PFSK-1 (cell line): ENCODE results near the gene GDPD1.

ENCODE experiments used
- FOXP2 ChIP-seq: optimal IDR thresholded peaks from 2 replicates; pipeline ENCODE3; 2011; ENCODE audit warnings: borderline replicate concordance, control low read depth, inconsistent platforms; ENCODE audit not compliant: insufficient read depth; ENCODE audit errors: extremely low read length, extremely low read depth
- POLR2AphosphoS5 ChIP-seq: IDR thresholded peaks from 2 replicates; pipeline ENCODE4 v1.6.1; 2012; ENCODE audit warnings: low read depth, mild to moderate bottlenecking, control low read depth, low read length, moderate library complexity
- SIN3A ChIP-seq: IDR thresholded peaks from 2 replicates; pipeline ENCODE4 v1.6.1; 2012; ENCODE audit warnings: mild to moderate bottlenecking, low read length, moderate library complexity, borderline replicate concordance; ENCODE audit not compliant: insufficient read depth
- TAF1 ChIP-seq: IDR thresholded peaks from 2 replicates; pipeline ENCODE4 v1.6.1; 2012; ENCODE audit warnings: low read length, control low read depth, borderline replicate concordance; ENCODE audit not compliant: insufficient read depth
- TF ChIP-seq, protein P1 (sequence below), 2 experiments: IDR thresholded peaks; 2 replicates each; pipeline versions ENCODE4 v1.6.1 to v1.8.0; 2011 to 2012; ENCODE audit warnings: low read depth in 2 of 2, low read length in 2 of 2, control low read depth in 1 of 2, inconsistent platforms in 1 of 2, mild to moderate bottlenecking in 1 of 2, moderate library complexity in 1 of 2; ENCODE audit not compliant: insufficient read depth in 1 of 2

The GDPD1 gene

DNA sequence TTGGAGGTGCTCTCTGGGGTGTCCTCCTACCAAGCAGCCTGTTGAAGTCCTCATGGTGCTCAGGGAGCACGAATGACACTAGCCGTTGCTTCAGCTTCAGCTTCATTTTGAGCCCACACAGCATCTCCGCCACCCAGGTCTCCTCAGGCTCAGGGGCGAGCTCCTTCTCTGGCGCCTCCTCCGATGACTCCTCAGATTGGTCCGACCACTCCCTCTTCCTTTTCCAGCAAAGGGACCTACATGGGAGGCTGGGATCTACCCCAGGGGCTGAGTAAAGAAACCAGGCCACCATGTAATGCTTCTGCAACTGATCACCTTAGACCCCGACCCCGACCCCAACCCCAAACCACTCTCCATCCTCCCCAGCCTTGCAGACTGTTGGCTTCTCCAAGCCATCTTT lies 38.8 kb upstream of the GDPD1 start:
- TF ChIP-seq FOXP2 (no peak), TAF1 (no peak), SIN3A (no peak), POLR2AphosphoS5 (no peak)
- TF ChIP-seq, protein P1, sequence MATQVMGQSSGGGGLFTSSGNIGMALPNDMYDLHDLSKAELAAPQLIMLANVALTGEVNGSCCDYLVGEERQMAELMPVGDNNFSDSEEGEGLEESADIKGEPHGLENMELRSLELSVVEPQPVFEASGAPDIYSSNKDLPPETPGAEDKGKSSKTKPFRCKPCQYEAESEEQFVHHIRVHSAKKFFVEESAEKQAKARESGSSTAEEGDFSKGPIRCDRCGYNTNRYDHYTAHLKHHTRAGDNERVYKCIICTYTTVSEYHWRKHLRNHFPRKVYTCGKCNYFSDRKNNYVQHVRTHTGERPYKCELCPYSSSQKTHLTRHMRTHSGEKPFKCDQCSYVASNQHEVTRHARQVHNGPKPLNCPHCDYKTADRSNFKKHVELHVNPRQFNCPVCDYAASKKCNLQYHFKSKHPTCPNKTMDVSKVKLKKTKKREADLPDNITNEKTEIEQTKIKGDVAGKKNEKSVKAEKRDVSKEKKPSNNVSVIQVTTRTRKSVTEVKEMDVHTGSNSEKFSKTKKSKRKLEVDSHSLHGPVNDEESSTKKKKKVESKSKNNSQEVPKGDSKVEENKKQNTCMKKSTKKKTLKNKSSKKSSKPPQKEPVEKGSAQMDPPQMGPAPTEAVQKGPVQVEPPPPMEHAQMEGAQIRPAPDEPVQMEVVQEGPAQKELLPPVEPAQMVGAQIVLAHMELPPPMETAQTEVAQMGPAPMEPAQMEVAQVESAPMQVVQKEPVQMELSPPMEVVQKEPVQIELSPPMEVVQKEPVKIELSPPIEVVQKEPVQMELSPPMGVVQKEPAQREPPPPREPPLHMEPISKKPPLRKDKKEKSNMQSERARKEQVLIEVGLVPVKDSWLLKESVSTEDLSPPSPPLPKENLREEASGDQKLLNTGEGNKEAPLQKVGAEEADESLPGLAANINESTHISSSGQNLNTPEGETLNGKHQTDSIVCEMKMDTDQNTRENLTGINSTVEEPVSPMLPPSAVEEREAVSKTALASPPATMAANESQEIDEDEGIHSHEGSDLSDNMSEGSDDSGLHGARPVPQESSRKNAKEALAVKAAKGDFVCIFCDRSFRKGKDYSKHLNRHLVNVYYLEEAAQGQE (IDR thresholded peaks at IDR 0.05; ENCODE audit: insufficient read depth in 1 of 2, low read depth in 2 of 2, low read length in 2 of 2): no peak

DNA sequence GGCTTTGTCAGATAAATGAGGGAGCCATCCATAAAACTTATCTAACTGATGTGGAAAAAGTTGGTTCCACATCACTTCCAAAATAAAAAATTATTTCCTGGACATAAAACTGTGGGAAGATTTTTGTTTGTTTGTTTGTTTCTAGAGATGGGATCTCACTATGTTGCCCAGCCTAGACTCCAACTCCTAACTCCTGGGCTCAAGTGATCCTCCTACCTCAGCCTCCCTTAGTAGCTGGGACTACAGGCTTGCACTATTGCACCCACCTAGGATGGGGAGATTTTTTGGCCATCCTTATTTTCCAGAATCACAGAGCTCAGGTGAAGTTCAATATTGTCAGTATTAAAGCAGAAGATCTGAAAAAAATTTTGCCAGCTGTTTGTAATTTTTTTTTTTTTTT lies 34.3 kb upstream of the GDPD1 start:
- TF ChIP-seq, protein P1 (IDR thresholded peaks at IDR 0.05; ENCODE audit: insufficient read depth in 1 of 2, low read depth in 2 of 2, low read length in 2 of 2): no peak
- TF ChIP-seq TAF1: no peak
- TF ChIP-seq POLR2AphosphoS5: no peak
- TF ChIP-seq SIN3A: no peak
- no peak for TF ChIP-seq FOXP2

DNA sequence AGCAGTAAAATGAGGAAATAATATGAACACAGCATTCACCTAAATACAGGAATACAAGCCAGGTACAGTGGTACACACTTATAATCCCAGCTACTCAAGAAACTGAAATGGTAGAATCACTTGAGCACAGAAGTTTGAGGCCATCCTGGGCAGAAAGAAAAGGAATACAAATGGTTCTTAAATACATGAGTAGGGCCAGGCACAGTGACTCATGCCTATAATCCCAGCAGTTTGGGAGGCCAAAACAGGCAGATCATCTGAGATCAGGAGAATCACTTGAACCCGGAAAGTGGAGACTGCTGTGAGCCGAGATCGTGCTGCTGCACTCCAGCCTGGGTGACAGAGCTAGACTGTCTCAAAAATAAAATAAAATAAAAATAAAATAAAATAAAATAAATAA lies 33.5 kb upstream of the GDPD1 start:
- no peak for TF ChIP-seq TAF1
- no peak for TF ChIP-seq POLR2AphosphoS5
- TF ChIP-seq, protein P1 (IDR thresholded peaks at IDR 0.05; ENCODE audit: insufficient read depth in 1 of 2, low read depth in 2 of 2, low read length in 2 of 2): no peak

DNA sequence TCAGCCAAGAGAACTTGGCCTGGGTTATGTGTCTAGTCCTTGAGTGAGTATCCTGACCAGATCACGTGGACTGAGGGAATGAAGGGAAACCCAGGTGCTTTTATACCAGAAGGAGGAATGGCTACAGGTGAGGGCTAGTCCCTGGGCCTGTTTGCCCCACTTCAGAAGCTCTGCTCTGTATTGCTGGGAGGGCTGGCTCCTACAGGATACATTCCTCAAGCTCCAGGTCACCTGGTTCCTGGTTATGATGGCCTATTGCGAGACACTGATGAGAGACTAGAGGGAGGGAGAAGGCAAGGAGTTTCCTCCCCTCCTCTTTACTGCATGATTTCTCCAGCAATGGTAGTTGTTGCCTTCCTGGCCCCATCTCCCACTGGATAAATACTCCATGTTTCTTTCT lies 29.5 kb upstream of the GDPD1 start:
- TF ChIP-seq POLR2AphosphoS5 (no peak), TAF1 (no peak), SIN3A (no peak), FOXP2 (no peak)
- TF ChIP-seq, protein P1 (IDR thresholded peaks at IDR 0.05; ENCODE audit: insufficient read depth in 1 of 2, low read depth in 2 of 2, low read length in 2 of 2): no peak

DNA sequence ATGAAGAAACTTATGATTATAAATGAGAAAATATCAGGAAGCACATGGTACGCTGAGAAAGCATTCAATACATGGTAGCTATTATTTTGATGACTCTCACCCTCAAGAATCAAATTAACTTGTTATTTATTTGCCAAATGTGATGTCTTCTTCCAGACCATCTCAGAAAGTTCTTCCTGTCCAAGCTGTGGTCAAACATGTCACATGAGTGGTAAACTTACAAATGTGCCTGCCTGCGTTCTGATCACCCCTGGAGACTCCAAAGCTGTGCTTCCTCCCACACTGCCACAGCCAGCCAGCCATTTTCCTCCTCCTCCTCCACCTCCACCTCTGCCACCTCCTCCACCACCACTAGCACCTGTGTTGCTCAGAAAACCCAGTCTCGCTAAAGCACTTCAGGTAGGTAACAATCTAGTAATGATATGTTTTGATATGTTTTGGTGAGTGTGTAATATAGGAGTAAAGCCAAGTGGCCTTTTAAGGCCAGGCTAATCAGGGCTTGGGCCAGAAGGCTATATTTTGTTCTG lies 26.9 kb upstream of the GDPD1 start:
- no peak for TF ChIP-seq POLR2AphosphoS5
- TF ChIP-seq SIN3A: no peak
- TF ChIP-seq, protein P1 (IDR thresholded peaks at IDR 0.05; ENCODE audit: insufficient read depth in 1 of 2, low read depth in 2 of 2, low read length in 2 of 2): no peak
- TF ChIP-seq TAF1: no peak
- TF ChIP-seq FOXP2: no peak
